Motor neuron (in vitro differentiated cells): ENCODE measurements around the gene MPPED1. TPM values are rescaled to one million over a fixed set of nuclear protein-coding genes. Genes with fewer than 3 reads are reported as not detected.

Experiments used
- ATAC-seq, 8 experiments: fragments of 200-7000 bp; cut with Tn5 transposase; replicated peaks in 6 of 8; 2 replicates each; pipeline ENCODE4 v1.8.0; 2021; ENCODE audit warnings: mild to moderate bottlenecking in 8 of 8, moderate library complexity in 8 of 8
- H3K27ac ChIP-seq, 2 donors: fragments of 250-450 bp; sonication (Bioruptor Pico); 2 replicates each; pipeline ENCODE4 v1.9.0; 2021; ENCODE audit warnings: antibody characterized with exemption in 2 of 2, mild to moderate bottlenecking in 2 of 2, moderate library complexity in 1 of 2
- H3K4me1 ChIP-seq, 2 donors: fragments of 250-450 bp; sonication (Bioruptor Pico); replicated peaks in 1 of 2; 2 replicates each; pipeline ENCODE4 v1.6.1; 2021; ENCODE audit warnings: antibody characterized with exemption in 2 of 2, mild to moderate bottlenecking in 2 of 2, moderate library complexity in 1 of 2
- H3K4me3 ChIP-seq, 5 donors: fragments of 250-450 bp; sonication (Bioruptor Pico); 2 replicates each; pipeline ENCODE4 v1.9.0; 2021; ENCODE audit warnings: antibody characterized with exemption in 5 of 5, mild to moderate bottlenecking in 5 of 5, moderate library complexity in 4 of 5
- WGBS, 10 experiments: fragments of 450-650 bp; shearing (Covaris generic); methylation state at CpG; one replicate each; pipeline ENCODE4 v1.0.0; 2022; 5-methylcytosine and 5-hydroxymethylcytosine counted together
- in situ Hi-C, 9 experiments: fragments of 400-800 bp; cut with MboI; loops; one replicate each; pipeline ENCODE4 v1.15.0; 2021; ENCODE audit warnings: low sequenced_read_pairs in 9 of 9, low pct_unique_long_range_greater_than_20kb in 2 of 9; ENCODE audit not compliant: unreplicated experiment in 9 of 9
- total RNA-seq, 8 experiments: library from RNA; unstranded; fragments of 300-600 nt; gene quantifications; 2 replicates each; pipeline versions ENCODE4 v1.2.3 to v1.2.4, GENCODE V29; 2022

Gene MPPED1
- total RNA-seq, 8 experiments from 2014 or later = 0.13 to 2.0 (median 0.61) TPM

- peak in 1 of 8 experiments; percentile 5 for ATAC-seq
- Histone ChIP-seq H3K4me1 (no peaks in the 10 kb centered on the region), H3K4me3 (no peak overlapping the region), H3K27ac (no peak overlapping the region)
- in situ Hi-C loops = no loop called here
- 20 to 100% (median 79%) methylated on average over 1 to 4 of the region's 11 CpGs; no CpG with 5 or more reads in 3 of the 10 experiments for WGBS, 10 experiments
These were observed 59.9 kb downstream of the MPPED1 start for GRCh38 chr22:43471606-43472135.

GRCh38 chr22:43473031-43473430, 61.2 kb downstream of the MPPED1 start:
- no peak for ATAC-seq
- 15 to 89% (median 66%) methylated on average over 1 to 5 of the region's 8 CpGs; no CpG with 5 or more reads in 4 of the 10 experiments for WGBS, 10 experiments
- no peak overlapping the region for H3K4me3 ChIP-seq
- H3K4me1 ChIP-seq = no peaks in the 10 kb centered on the region
- H3K27ac ChIP-seq = no peak overlapping the region
- in situ Hi-C loops = no loop called here

DNA sequence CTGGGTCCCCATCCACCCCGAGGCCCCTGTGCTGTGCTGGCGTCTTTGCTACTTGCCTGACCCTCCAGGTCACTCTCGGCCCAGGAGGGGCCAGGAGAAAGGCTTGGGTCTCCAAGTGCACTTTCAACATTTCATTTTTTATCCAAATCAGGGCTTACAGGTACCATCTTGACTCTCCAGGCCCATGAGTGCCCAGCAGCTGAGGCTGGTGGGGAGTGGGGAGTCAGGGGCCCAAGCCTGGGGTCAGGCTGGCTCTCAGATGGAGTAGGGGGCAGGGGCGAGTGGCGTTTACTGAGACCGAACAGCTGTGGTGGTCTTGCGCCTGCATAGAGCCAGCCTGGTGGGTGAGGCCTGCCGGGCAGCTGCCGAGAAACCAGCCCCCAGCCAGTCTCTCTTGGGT, 61.6 kb downstream of the MPPED1 start:
- in situ Hi-C loops = no loop called here
- H3K4me1 ChIP-seq = no peaks in the 10 kb centered on the region
- ATAC-seq = no peak
- H3K4me3 ChIP-seq = no peak overlapping the region
- no peak overlapping the region for H3K27ac ChIP-seq
- WGBS, 10 experiments = 47 to 80% (median 72%) methylated on average over 1 to 3 of the region's 9 CpGs; no CpG with 5 or more reads in 5 of the 10 experiments

- Histone ChIP-seq H3K4me1 (no peaks in the 10 kb centered on the region), H3K27ac (no peak overlapping the region), H3K4me3 (no peak overlapping the region)
- in situ Hi-C loops = no loop called here
- ATAC-seq = no peak
- 27 to 90% (median 70%) methylated on average over 1 to 7 of the region's 28 CpGs; no CpG with 5 or more reads in 2 of the 10 experiments for WGBS, 10 experiments
These were observed 62.6 kb downstream of the MPPED1 start for GRCh38 chr22:43474161-43475101.

DNA sequence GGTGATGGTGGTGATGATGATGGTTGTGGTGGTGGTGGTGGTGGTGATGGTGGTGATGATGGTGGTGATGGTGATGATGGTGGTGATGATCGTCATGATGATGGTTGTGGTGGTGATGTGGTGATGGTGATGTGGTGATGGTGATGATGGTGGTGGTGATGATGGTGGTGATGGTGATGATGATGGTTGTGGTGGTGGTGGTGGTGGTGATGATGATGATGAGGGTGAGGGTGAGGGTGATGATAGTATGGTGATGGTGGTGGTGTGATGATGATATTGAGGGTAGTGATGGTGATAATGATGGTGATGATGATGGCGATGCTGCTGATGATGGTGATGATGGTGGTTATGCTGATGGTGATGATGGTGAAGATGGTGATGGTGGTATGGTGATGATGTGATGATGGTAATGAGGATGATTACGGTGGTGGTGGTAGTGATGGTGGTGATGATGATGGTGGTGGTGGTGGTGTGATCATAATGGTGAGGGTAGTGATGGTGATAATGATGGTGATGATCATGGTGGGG, 63.8 kb downstream of the MPPED1 start:
- Histone ChIP-seq H3K4me1 (no peaks in the 10 kb centered on the region), H3K4me3 (no peak overlapping the region), H3K27ac (no peak overlapping the region)
- WGBS, 10 experiments = 0 to 100% (median 90%) methylated on average over 1 to 3 of the region's 3 CpGs; no CpG with 5 or more reads in 1 of the 10 experiments
- no peak for ATAC-seq
- in situ Hi-C loops = no loop called here

- WGBS, 10 experiments = 0 to 70% (median 13%) methylated on average over 1 to 2 of the region's 5 CpGs; no CpG with 5 or more reads in 7 of the 10 experiments
- Histone ChIP-seq H3K4me3 (no peak overlapping the region), H3K27ac (no peak overlapping the region), H3K4me1 (peaks cover 0 to 2% of the 10 kb centered on the region in 2 donors)
- peak in 2 of 8 experiments; percentile 26 to 45 for ATAC-seq
- in situ Hi-C loops = no loop called here
These were observed 64.5 kb downstream of the MPPED1 start for GRCh38 chr22:43476341-43476740.

DNA sequence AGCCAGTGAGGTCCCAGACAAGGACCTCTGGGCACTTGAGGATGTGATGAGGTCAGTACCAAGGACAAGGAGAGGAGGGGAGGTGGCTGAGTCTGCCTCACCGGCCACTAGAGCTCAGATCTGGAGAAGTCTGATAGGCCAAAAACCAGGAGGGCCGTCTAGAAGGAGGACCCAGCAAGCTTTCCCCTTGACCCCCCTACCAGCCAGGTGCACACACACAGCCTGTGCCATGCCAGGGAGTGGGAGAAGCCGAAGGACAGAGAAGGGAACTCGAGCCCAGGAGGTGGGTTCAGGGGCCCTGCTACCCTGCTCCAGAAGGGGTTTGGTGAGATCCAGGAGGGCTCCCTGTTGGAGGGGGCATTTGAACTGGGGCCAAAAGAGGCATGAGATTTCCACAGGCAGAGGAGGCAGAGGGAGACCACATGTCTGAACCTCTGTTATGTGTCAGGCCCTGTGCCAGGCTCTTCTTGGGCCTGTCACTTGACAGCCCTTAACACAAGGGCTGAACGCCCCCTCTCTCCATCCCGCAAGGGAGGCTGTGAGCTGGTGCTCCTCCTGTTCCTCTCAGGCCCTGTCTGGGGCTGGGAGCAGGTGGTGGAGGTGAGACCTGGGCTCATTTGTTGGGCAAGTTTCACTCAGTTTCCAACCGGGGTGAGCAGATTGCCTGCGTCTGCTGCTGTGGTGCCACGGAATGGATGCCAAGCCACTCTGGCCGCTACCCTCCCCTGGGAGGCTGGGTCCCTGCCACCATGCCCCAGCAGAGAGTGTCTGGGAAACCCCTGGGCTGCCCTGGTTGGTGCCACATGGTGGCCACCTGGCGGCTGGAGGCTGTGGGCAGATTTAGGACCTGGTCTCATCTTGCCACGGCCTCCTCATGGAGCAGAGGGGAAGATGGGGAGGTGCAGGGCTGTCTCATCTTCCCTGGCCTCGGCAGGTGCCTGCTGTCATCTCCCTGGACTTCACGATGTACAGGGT, 65.2 kb downstream of the MPPED1 start:
- ATAC-seq = no peak
- in situ Hi-C loops = no loop called here

DNA sequence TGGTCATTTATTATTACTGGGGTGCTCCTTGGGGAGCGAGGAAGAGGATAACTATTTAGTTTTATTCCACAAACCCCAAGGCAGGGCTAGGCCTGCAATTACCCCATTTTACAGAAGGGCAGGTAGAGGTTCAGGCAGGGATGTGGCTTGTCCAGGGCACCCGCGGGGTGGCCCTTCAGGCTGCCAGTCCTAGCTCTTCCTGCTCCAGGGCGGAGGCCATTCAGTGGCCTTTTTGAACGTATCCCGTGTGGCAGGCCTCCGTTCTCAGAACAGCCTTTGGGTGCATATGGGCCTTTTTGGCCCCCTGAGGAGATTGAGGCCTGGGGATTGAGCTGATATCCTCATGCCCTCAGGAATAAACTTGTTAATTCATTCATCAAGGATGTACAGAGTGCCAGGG, 66.2 kb downstream of the MPPED1 start:
- no peak for ATAC-seq
- H3K4me3 ChIP-seq = no peak overlapping the region
- no peak overlapping the region for H3K27ac ChIP-seq
- peaks cover 10 to 11% of the 10 kb centered on the region in 2 donors for H3K4me1 ChIP-seq
- in situ Hi-C loops = no loop called here
- 80 to 92% (median 88%) methylated on average over 1 to 5 of the region's 7 CpGs; no CpG with 5 or more reads in 7 of the 10 experiments for WGBS, 10 experiments

More for the DNA sequence above, 65.2 kb downstream of the MPPED1 start:
- Histone ChIP-seq H3K4me3 (no peak overlapping the region), H3K4me1 (peaks cover 5 to 9% of the 10 kb centered on the region in 2 donors), H3K27ac (no peak overlapping the region)
- 0 to 100% (median 50%) methylated on average over 1 to 3 of the region's 14 CpGs; no CpG with 5 or more reads in 5 of the 10 experiments for WGBS, 10 experiments

GRCh38 chr22:43478621-43479300, 66.9 kb downstream of the MPPED1 start:
- peaks cover 10 to 11% of the 10 kb centered on the region in 2 donors for H3K4me1 ChIP-seq
- H3K4me3 ChIP-seq = no peak overlapping the region
- no peak overlapping the region for H3K27ac ChIP-seq
- ATAC-seq = no peak
- in situ Hi-C loops = no loop called here
- WGBS, 10 experiments = 17 to 88% (median 67%) methylated on average over 1 to 9 of the region's 21 CpGs; no CpG with 5 or more reads in 6 of the 10 experiments

DNA sequence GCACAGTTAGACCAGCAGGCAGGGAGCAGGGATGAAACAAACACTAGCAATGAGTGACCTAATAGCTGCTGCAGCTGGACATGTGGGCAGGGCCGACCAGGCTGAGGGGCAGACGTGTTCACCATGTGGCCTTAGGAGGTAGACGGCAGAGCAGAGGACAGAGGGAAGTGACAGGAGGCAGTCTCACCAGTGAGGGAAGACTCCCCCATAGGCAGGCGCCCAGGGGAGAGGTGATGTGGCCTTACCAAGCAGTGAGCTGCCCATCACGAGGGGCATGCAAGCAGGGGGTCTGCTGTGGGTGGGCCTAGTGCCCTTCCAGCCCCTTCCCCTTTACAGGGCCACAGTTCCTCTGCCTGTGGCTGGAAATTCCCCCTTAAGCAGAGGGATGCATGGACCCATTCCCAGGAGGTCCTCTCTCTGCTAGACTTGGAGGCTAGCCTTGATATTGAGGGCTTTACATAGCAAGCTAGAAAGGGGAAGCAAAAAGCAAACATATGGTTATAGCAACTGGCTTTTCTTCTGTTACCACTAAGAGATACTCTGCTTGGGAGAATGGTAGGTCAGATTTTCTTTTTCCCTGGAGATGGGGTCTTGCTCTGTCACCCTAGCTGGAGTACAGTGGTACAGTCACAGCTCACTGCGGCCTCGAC, 67.6 kb downstream of the MPPED1 start:
- 20 to 100% (median 83%) methylated on average over 1 to 3 of the region's 7 CpGs; no CpG with 5 or more reads in 6 of the 10 experiments for WGBS, 10 experiments
- Histone ChIP-seq H3K27ac (no peak overlapping the region), H3K4me1 (peaks cover 10 to 11% of the 10 kb centered on the region in 2 donors), H3K4me3 (no peak overlapping the region)
- in situ Hi-C loops = no loop called here
- ATAC-seq = peak in 6 of 8 experiments; percentile 61 to 77 (median 70)

- peaks cover 11% of the 10 kb centered on the region in 2 donors for H3K4me1 ChIP-seq
- no peak for ATAC-seq
- H3K27ac ChIP-seq = no peak overlapping the region
- 65 to 100% (median 80%) methylated on average over 1 to 4 of the region's 7 CpGs; no CpG with 5 or more reads in 3 of the 10 experiments for WGBS, 10 experiments
- no peak overlapping the region for H3K4me3 ChIP-seq
- in situ Hi-C loops = no loop called here
These were observed 68.1 kb downstream of the MPPED1 start for GRCh38 chr22:43479962-43480361.
